Stimulated activated CD4-positive, alpha-beta T cell treated with anti-CD3 and anti-CD28 coated beads, Interleukin-2, amount 100 ng/mL, for 4 hours (primary cell): Measurements from ENCODE around the gene DHX36.

Experiments
- DNase-seq: peaks from one replicate; pipeline ENCODE4 v3.0.0-alpha.2; 2020; ENCODE audit warnings: low read depth

Gene DHX36

GRCh38 chr3:154224866-154225265 lies 99.4 kb downstream of the DHX36 start:
- no peak for DNase-seq

- DNase-seq: no peak
Observed at GRCh38 chr3:154224366-154224765, 99.9 kb downstream of the DHX36 start.

- no peak for DNase-seq
Observed at GRCh38 chr3:154223519-154223918, 100.8 kb downstream of the DHX36 start.
